HS-27A (cell line): ENCODE results near the gene UBALD2.

ENCODE experiments used
- DNase-seq: peaks from one replicate; pipeline ENCODE4 v3.0.0-alpha.2; 2012; ENCODE audit warnings: low read depth, missing footprints

The UBALD2 gene

DNA sequence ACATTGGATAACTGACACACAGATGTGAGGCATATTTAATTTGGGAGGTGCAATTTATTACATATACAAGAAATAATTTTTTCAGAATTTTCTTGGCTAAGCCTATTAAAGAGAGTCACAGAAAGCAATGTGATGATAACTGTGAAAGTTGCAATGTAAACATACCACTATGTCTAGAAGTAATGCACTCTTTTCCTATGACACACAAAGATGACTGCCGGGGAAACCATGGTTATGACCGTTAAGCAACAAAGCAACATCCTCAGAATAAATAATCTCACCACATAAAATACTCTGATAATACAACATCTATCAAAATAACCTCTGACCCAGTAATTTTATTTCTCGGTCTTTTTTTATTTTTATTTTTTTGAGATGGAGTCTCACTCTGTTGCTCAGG lies 53.4 kb downstream of the UBALD2 start:
- DNase-seq: no peak
